Measurements from ENCODE around the gene ANKRD60.

The ANKRD60 gene

DNA sequence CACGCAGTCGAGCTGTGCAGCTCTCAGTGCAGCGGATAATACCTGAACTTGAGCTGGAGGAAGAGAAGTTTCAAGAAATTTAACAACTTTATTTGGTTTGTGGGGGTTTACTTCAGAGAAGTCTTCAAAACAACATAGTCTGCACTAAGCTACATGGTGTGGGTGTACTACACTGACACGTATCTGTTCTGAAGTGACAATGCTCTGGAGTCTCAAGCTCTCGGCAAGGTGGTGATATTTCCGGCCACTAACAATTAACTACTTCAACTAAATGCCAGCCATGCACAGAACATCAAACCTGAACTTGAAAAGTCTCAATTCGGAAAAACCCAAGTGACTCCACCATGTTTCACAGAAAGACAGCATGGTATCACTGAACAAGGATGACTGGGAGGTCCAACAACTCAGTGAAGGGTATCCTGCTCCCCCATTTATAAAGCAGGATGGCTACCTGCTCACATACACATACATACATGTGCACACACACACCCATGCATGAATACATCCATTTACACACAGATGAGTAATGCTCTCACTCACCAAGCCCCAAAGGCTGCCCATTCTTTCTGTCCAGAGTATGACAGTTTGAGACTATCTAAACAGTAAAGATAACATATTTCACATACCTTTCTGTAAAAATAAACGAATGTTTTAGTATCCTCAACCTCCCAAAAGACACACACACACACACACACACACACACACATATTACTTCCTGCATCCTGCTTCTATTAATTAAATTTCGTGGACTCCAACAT, 15.4 kb upstream of the ANKRD60 start:
- H3K4me2 ChIP-seq, result no peak overlapping the region
- TF ChIP-seq, protein P1, sequence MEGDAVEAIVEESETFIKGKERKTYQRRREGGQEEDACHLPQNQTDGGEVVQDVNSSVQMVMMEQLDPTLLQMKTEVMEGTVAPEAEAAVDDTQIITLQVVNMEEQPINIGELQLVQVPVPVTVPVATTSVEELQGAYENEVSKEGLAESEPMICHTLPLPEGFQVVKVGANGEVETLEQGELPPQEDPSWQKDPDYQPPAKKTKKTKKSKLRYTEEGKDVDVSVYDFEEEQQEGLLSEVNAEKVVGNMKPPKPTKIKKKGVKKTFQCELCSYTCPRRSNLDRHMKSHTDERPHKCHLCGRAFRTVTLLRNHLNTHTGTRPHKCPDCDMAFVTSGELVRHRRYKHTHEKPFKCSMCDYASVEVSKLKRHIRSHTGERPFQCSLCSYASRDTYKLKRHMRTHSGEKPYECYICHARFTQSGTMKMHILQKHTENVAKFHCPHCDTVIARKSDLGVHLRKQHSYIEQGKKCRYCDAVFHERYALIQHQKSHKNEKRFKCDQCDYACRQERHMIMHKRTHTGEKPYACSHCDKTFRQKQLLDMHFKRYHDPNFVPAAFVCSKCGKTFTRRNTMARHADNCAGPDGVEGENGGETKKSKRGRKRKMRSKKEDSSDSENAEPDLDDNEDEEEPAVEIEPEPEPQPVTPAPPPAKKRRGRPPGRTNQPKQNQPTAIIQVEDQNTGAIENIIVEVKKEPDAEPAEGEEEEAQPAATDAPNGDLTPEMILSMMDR (conservative IDR thresholded peaks at IDR 0.05; ENCODE audit: low read depth, low read length), result no peak
- no peak overlapping the region for H3K4me3 ChIP-seq (IDR thresholded peaks at IDR 0.05; ENCODE audit: insufficient read depth, low read depth, low read length)
- no peaks in the 10 kb centered on the region for H3K36me3 ChIP-seq (ENCODE audit: insufficient read depth)
- no peaks in the 10 kb centered on the region for H4K20me1 ChIP-seq (ENCODE audit: insufficient read depth)
- H3K27ac ChIP-seq, result no peak overlapping the region
- no peak overlapping the region for H3K9ac ChIP-seq
- no peaks in the 10 kb centered on the region for H3K79me2 ChIP-seq (ENCODE audit: insufficient read depth, low read depth)
- no peaks in the 10 kb centered on the region for H3K4me1 ChIP-seq (ENCODE audit: low read depth, poor library complexity, severe bottlenecking)
- no peak overlapping the region for H2AFZ ChIP-seq (ENCODE audit: low read depth)
- H3K27me3 ChIP-seq (ENCODE audit: insufficient read depth, low read depth), result no peaks in the 10 kb centered on the region

DNA sequence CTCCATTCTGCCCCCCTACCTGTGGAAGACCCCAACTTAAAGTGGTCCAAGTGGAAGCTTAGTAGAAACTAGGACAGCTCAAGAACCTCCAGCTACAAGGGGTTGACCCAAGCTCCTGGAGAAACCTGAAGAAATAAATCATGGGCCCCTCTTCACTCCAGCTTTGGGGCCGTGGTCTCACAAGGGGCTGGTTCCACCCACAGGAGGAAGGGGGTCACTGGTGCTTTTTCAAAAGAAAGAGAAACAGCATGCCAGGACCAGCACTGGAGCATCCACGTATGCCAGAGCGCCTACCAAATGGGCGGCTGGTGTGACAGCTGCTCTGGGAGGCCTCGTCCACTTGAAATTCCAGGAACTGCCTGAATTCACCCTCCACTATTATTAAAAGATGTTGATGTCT, 14.4 kb upstream of the ANKRD60 start:
- no peaks in the 10 kb centered on the region for H3K79me2 ChIP-seq (ENCODE audit: insufficient read depth, low read depth)
- no peak overlapping the region for H2AFZ ChIP-seq (ENCODE audit: low read depth)
- H3K27me3 ChIP-seq (ENCODE audit: insufficient read depth, low read depth), result no peaks in the 10 kb centered on the region
- no peaks in the 10 kb centered on the region for H3K4me1 ChIP-seq (ENCODE audit: low read depth, poor library complexity, severe bottlenecking)
- H3K27ac ChIP-seq, result no peak overlapping the region
- TF ChIP-seq, protein P1 (conservative IDR thresholded peaks at IDR 0.05; ENCODE audit: low read depth, low read length), result no peak
- H3K9ac ChIP-seq, result no peak overlapping the region
- no peaks in the 10 kb centered on the region for H4K20me1 ChIP-seq (ENCODE audit: insufficient read depth)
- no peaks in the 10 kb centered on the region for H3K36me3 ChIP-seq (ENCODE audit: insufficient read depth)
- H3K4me3 ChIP-seq (IDR thresholded peaks at IDR 0.05; ENCODE audit: insufficient read depth, low read depth, low read length), result no peak overlapping the region
- H3K4me2 ChIP-seq, result no peak overlapping the region

GRCh38 chr20:58241766-58242465, 13.5 kb upstream of the ANKRD60 start:
- H3K4me1 ChIP-seq (ENCODE audit: low read depth, poor library complexity, severe bottlenecking), result peaks cover 5% of the 10 kb centered on the region
- H3K79me2 ChIP-seq (ENCODE audit: insufficient read depth, low read depth), result no peaks in the 10 kb centered on the region
- H2AFZ ChIP-seq (ENCODE audit: low read depth), result no peak overlapping the region
- TF ChIP-seq, protein P1 (conservative IDR thresholded peaks at IDR 0.05; ENCODE audit: low read depth, low read length), result no peak
- H3K27ac ChIP-seq, result no peak overlapping the region
- no peak overlapping the region for H3K9ac ChIP-seq
- H3K36me3 ChIP-seq (ENCODE audit: insufficient read depth), result no peaks in the 10 kb centered on the region
- H4K20me1 ChIP-seq (ENCODE audit: insufficient read depth), result no peaks in the 10 kb centered on the region
- no peak overlapping the region for H3K4me2 ChIP-seq
- no peaks in the 10 kb centered on the region for H3K27me3 ChIP-seq (ENCODE audit: insufficient read depth, low read depth)
- no peak overlapping the region for H3K4me3 ChIP-seq (IDR thresholded peaks at IDR 0.05; ENCODE audit: insufficient read depth, low read depth, low read length)

- Histone ChIP-seq H4K20me1 (ENCODE audit: insufficient read depth) (no peaks in the 10 kb centered on the region), H2AFZ (ENCODE audit: low read depth) (no peak overlapping the region), H3K4me1 (ENCODE audit: low read depth, poor library complexity, severe bottlenecking) (peaks cover 15% of the 10 kb centered on the region), H3K79me2 (ENCODE audit: insufficient read depth, low read depth) (no peaks in the 10 kb centered on the region), H3K27me3 (ENCODE audit: insufficient read depth, low read depth) (no peaks in the 10 kb centered on the region), H3K4me2 (no peak overlapping the region), H3K9ac (no peak overlapping the region), H3K27ac (no peak overlapping the region), H3K4me3 (IDR thresholded peaks at IDR 0.05; ENCODE audit: insufficient read depth, low read depth, low read length) (no peak overlapping the region), H3K36me3 (ENCODE audit: insufficient read depth) (no peaks in the 10 kb centered on the region)
- TF ChIP-seq, protein P1 (conservative IDR thresholded peaks at IDR 0.05; ENCODE audit: low read depth, low read length), result no peak
These were observed 12.0 kb upstream of the ANKRD60 start for GRCh38 chr20:58240471-58240870.
